H1 (cell line): Measurements from ENCODE around the gene FPR2.

Experiments used
- ASH2L ChIP-seq: fragments of 200-600, 300-600 bp; sonication (generic); IDR thresholded peaks from one replicate; pipeline ENCODE4 v1.7.1; 2017; ENCODE audit warnings: low read length
- CHD1 ChIP-seq: IDR thresholded peaks from 2 replicates; pipeline ENCODE4 v1.6.1; 2012; ENCODE audit warnings: low read depth, low read length, improper control_type of control experiment
- CHD2 ChIP-seq: IDR thresholded peaks from 2 replicates; pipeline ENCODE4 v1.6.1; 2012; ENCODE audit warnings: low read length, improper control_type of control experiment
- CTCF ChIP-seq, 3 experiments: IDR thresholded peaks; 1 replicate in 2 of 3; 2 replicates in 1 of 3; pipeline versions ENCODE4 v1.5.1 to v1.6.1; 2011; ENCODE audit warnings: low read length in 3 of 3, mild to moderate bottlenecking in 3 of 3, inconsistent platforms in 2 of 3, low read depth in 1 of 3, moderate library complexity in 1 of 3; ENCODE audit not compliant: insufficient read depth in 1 of 3; ENCODE audit errors: control extremely low read depth in 1 of 3
- HDAC2 ChIP-seq, 2 experiments: fragments of 300-600 bp in 1 of 2; sonication (generic) in 1 of 2; IDR thresholded peaks; 2 replicates each; pipeline ENCODE4 v1.6.1; 2011 to 2012; ENCODE audit warnings: low read depth in 2 of 2, low read length in 2 of 2, mild to moderate bottlenecking in 2 of 2, moderate library complexity in 2 of 2, borderline replicate concordance in 1 of 2, inconsistent platforms in 1 of 2
- JUND ChIP-seq: IDR thresholded peaks from 2 replicates; pipeline ENCODE4 v1.6.1; 2011; ENCODE audit warnings: mild to moderate bottlenecking, improper control_type of control experiment, low read length
- POLR2A ChIP-seq, 2 experiments: IDR thresholded peaks; 1 replicate in 1 of 2; 2 replicates in 1 of 2; pipeline ENCODE4 v1.6.1; 2011; ENCODE audit warnings: low read depth in 2 of 2, low read length in 2 of 2, mild to moderate bottlenecking in 2 of 2; ENCODE audit errors: control extremely low read depth in 1 of 2
- POLR2AphosphoS5 ChIP-seq: IDR thresholded peaks from 2 replicates; pipeline ENCODE4 v1.6.1; 2011; ENCODE audit warnings: low read depth, low read length
- RBBP5 ChIP-seq: IDR thresholded peaks from 2 replicates; pipeline ENCODE4 v1.7.1; 2012; ENCODE audit warnings: low read depth, mild to moderate bottlenecking, inconsistent platforms, low read length, moderate library complexity, borderline replicate concordance
- SUZ12 ChIP-seq: fragments of 200-600 bp; sonication (generic); IDR thresholded peaks from 2 replicates; pipeline ENCODE4 v1.6.1; 2012; ENCODE audit warnings: mild to moderate bottlenecking, inconsistent platforms, low read length, moderate library complexity, mixed read lengths
- TCF12 ChIP-seq: IDR thresholded peaks from 2 replicates; pipeline ENCODE4 v1.6.1; 2011; ENCODE audit warnings: low read depth, mild to moderate bottlenecking, low read length
- ZNF274 ChIP-seq: IDR thresholded peaks from 2 replicates; pipeline ENCODE4 v1.7.0; 2012; ENCODE audit warnings: low read length, borderline replicate concordance; ENCODE audit errors: extremely low read depth

GRCh38 chr19:51724543-51724942 lies 36.4 kb upstream of the FPR2 start:
- TF ChIP-seq CHD2 (no peak), CHD1 (no peak), POLR2A (IDR thresholded peaks at IDR 0.05; ENCODE audit: control extremely low read depth in 1 of 2, low read depth in 2 of 2, low read length in 2 of 2) (no peak), HDAC2 (IDR thresholded peaks at IDR 0.05; ENCODE audit: borderline replicate concordance in 1 of 2, low read depth in 2 of 2, low read length in 2 of 2) (no peak), TCF12 (no peak), RBBP5 (no peak), CTCF (IDR thresholded peaks at IDR 0.05; ENCODE audit: control extremely low read depth in 1 of 3, insufficient read depth in 1 of 3, low read depth in 1 of 3, low read length in 3 of 3) (no peak), JUND (no peak), ZNF274 (no peak), ASH2L (no peak), SUZ12 (no peak), POLR2AphosphoS5 (no peak)
